SIG-M5 (cell line): ENCODE data around the gene CAPZA3.
"Not testable (repeated sequence)": the region's sequence is repeated elsewhere in the genome, so short reads cannot be mapped to it uniquely, and the experiment has no call there.

ENCODE experiments used
- DNase-seq: peaks from one replicate; lab custom pipeline; 2025; lab: John Stamatoyannopoulos, UW

The CAPZA3 gene, protein sequence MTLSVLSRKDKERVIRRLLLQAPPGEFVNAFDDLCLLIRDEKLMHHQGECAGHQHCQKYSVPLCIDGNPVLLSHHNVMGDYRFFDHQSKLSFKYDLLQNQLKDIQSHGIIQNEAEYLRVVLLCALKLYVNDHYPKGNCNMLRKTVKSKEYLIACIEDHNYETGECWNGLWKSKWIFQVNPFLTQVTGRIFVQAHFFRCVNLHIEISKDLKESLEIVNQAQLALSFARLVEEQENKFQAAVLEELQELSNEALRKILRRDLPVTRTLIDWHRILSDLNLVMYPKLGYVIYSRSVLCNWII

GRCh38 chr12:18737819-18738218 lies at the start of gene CAPZA3, which contains the start of gene PLCZ1:
TSS of gene CAPZA3 (plus strand) at chr12:18738119. CDS start at chr12:18738269, 150 bp downstream.
TSS of gene PLCZ1 (minus strand) at chr12:18738012. CDS start at chr12:18737371, 641 bp downstream.
- DNase-seq = no peak

GRCh38 chr12:18689771-18690170 lies 48.1 kb upstream of the CAPZA3 start:
- no peak for DNase-seq

DNA sequence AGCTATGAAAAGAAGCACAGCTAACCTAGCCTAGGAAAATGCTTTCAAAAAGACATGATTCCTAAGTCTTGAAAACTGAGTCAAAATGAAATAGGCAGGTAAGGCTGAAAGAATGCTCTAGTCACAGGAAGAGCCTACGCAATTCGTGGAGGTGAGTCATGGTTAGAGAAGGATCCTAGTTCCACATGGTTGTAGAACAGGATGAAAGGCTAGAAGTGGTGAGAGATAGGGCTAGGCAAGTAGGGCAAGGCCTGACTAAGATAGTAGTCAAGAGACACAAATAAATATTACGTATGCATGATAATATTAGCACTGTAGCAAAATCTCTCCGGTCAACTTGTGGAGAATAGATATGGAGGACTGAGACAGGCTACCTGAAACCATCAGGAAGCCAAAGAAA lies 47.3 kb upstream of the CAPZA3 start:
- DNase-seq = no peak

- DNase-seq = not testable (repeated sequence)
Observed at GRCh38 chr12:18693986-18694385, 43.9 kb upstream of the CAPZA3 start.

- no peak for DNase-seq
Observed at GRCh38 chr12:18696971-18697602, 40.8 kb upstream of the CAPZA3 start.

DNA sequence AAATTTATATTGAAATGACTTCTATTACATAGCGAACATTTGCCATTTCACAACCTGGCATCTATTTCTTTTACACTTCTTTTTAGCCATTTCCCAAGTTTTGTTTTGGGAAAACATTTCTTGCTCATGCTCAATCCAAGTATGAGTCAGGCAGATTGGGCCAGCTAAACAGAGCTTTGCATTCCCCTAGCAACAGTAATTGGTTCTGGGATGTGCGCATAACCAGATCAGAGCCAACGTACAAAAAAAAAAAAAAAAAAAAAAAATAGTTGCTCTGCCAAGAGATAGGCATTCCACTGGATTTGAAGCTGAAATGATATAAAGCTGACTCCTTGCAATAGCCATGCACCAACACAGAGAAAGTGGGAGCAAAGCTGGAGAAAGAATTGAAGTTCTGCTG lies 37.6 kb upstream of the CAPZA3 start:
- DNase-seq = no peak

- no peak for DNase-seq
Observed at GRCh38 chr12:18703321-18703720, 34.6 kb upstream of the CAPZA3 start.

GRCh38 chr12:18703911-18704310 lies 34.0 kb upstream of the CAPZA3 start:
- DNase-seq = no peak

DNA sequence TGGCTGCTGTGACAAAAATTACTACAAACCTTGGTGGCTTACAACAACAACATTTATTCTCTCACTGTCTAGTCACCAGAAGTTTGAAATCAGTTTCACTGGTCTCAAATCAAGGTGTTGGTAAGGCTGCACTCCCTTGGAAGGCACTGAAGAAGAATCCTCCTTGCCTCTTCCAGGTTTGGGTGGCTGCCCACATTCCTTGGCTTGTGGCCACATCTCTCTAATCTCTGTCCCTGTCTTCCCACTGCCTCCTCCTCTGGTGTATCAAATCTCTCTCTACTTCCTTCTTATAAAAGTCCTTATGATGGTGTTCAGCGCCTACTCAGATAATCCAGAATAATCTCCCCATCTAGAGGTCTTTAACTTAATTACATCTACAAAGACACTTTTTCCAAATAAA lies 31.1 kb upstream of the CAPZA3 start:
- DNase-seq = no peak

- DNase-seq = no peak
Observed at GRCh38 chr12:18716236-18716635, 21.7 kb upstream of the CAPZA3 start.

DNA sequence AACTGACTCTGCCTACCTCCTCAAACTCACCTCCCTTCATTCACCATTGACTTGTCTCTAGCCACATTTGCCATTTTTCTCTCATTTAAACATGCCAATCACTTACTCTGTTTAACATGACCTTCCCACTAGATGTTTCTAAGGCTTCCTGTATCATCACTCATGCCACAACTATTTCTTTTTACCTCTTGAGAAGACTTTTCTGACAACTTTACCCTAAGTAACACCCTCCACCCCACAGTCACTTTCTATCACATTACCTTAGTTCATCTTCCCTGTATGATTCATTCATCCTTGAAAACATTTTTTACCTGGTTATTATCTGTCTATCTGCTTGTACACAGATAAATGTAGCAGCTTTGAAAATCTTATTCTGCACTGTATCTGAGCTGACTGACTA lies 19.5 kb upstream of the CAPZA3 start:
- DNase-seq = no peak

- DNase-seq = no peak
Observed at GRCh38 chr12:18719922-18720510, 17.9 kb upstream of the CAPZA3 start.

- DNase-seq = no peak
Observed at GRCh38 chr12:18720690-18721089, 17.2 kb upstream of the CAPZA3 start.

GRCh38 chr12:18721452-18721851 lies 16.5 kb upstream of the CAPZA3 start:
- no peak for DNase-seq

GRCh38 chr12:18723752-18724151 lies 14.2 kb upstream of the CAPZA3 start:
- DNase-seq = no peak

- no peak for DNase-seq
Observed at GRCh38 chr12:18731156-18731555, 6.8 kb upstream of the CAPZA3 start.

DNA sequence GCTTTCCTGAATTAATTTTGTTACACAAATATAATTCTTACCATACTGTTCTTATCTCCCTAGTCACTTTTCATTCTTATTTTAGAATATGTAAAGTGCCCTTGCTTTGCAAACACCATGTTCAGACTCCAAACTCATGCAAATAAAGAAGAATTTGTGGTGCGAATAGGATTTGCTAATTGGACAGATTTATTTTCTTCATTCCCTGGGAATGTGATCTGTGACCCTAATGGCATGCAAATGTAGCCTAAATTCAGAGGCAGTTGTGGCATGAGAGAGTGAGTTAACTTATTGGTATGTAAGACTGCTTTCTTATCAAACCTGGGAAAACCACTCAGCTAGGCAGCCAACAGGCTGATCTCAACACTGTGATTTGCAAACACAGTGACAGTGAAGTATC lies 10.0 kb downstream of the CAPZA3 start:
- no peak for DNase-seq

- DNase-seq = no peak
Observed at GRCh38 chr12:18749386-18749957, 11.6 kb downstream of the CAPZA3 start.

GRCh38 chr12:18750085-18750484 lies 12.2 kb downstream of the CAPZA3 start:
- DNase-seq = no peak

- DNase-seq = no peak
Observed at GRCh38 chr12:18751866-18752265, 13.9 kb downstream of the CAPZA3 start.

DNA sequence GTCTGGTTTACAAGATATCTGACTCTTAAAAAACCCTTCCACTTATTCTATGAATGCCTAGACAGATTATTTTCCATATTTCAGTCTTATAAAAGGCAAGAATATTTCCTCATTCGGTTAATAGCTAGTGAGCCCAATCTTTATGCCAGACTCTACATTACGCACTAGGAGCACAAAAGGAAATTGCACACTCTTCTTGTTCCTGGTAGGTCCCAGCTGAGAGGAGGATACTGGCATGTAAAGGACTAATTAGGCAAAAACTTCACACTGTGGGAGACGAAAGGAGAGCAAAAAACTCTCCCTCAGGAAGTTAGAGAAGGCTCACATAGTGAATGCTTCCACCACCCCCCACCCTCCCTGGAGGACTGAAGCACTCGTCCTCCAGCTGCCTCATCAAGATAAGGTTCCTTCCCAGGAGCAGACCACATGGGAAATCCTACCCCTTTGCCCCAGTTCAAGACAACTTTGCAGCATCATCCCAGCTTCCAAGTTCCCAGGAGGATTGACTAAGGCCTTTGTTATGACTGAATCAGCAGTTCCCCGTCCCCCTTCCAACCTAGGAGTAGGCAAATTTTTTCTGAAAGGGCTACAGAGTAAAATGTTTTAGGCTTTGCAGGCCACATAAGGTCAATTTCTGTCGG lies 14.5 kb downstream of the CAPZA3 start:
- no peak for DNase-seq

GRCh38 chr12:18752947-18753346 lies 15.0 kb downstream of the CAPZA3 start:
- DNase-seq = no peak
